ENCODE results near the gene SPINK13.
"Not testable (repeated sequence)": the region's sequence is repeated elsewhere in the genome, so short reads cannot be mapped to it uniquely, and the experiment has no call there.

Gene SPINK13

GRCh38 chr5:148261221-148261620 lies 7.4 kb upstream of the SPINK13 start:
- Histone ChIP-seq H3K36me3 (ENCODE audit: control insufficient read depth, insufficient read depth, low read length, severe bottlenecking) (no peaks in the 10 kb centered on the region), H3K27me3 (replicated peaks; ENCODE audit: control insufficient read depth, insufficient read depth, low read length) (no peaks in the 10 kb centered on the region), H3K9ac (ENCODE audit: low read length) (no peak overlapping the region), H3K4me1 (ENCODE audit: control insufficient read depth, insufficient read depth, low read length) (no peaks in the 10 kb centered on the region), H3K9me3 (ENCODE audit: control insufficient read depth, low read length) (peaks cover 21% of the 10 kb centered on the region), H3K4me3 (ENCODE audit: low read length) (no peak overlapping the region)
- no peak for DNase-seq (ENCODE audit: low read depth)

- no peaks in the 10 kb centered on the region for H3K27me3 ChIP-seq (replicated peaks; ENCODE audit: control insufficient read depth, insufficient read depth, low read length)
- peaks cover 8% of the 10 kb centered on the region for H3K4me1 ChIP-seq (ENCODE audit: control insufficient read depth, insufficient read depth, low read length)
- peaks cover 4% of the 10 kb centered on the region for H3K9me3 ChIP-seq (ENCODE audit: control insufficient read depth, low read length)
- H3K36me3 ChIP-seq (ENCODE audit: control insufficient read depth, insufficient read depth, low read length, severe bottlenecking) = no peaks in the 10 kb centered on the region
- no peak for DNase-seq (ENCODE audit: low read depth)
- no peak overlapping the region for H3K9ac ChIP-seq (ENCODE audit: low read length)
- no peak overlapping the region for H3K4me3 ChIP-seq (ENCODE audit: low read length)
These were observed 632 bp upstream of the SPINK13 start for GRCh38 chr5:148267962-148268361.

- not testable (repeated sequence) for H3K9me3 ChIP-seq (ENCODE audit: control insufficient read depth, low read length); H3K27me3 ChIP-seq (replicated peaks; ENCODE audit: control insufficient read depth, insufficient read depth, low read length); H3K9ac ChIP-seq (ENCODE audit: low read length); H3K4me1 ChIP-seq (ENCODE audit: control insufficient read depth, insufficient read depth, low read length); H3K4me3 ChIP-seq (ENCODE audit: low read length); DNase-seq (ENCODE audit: low read depth); H3K36me3 ChIP-seq (ENCODE audit: control insufficient read depth, insufficient read depth, low read length, severe bottlenecking)
These were observed 6.5 kb downstream of the SPINK13 start for GRCh38 chr5:148275129-148275528.

- H3K9me3 ChIP-seq (ENCODE audit: control insufficient read depth, low read length); H3K4me3 ChIP-seq (ENCODE audit: low read length); H3K9ac ChIP-seq (ENCODE audit: low read length); H3K27me3 ChIP-seq (replicated peaks; ENCODE audit: control insufficient read depth, insufficient read depth, low read length); H3K4me1 ChIP-seq (ENCODE audit: control insufficient read depth, insufficient read depth, low read length); DNase-seq (ENCODE audit: low read depth); H3K36me3 ChIP-seq (ENCODE audit: control insufficient read depth, insufficient read depth, low read length, severe bottlenecking): not testable (repeated sequence)
These were observed 12.3 kb downstream of the SPINK13 start for GRCh38 chr5:148280893-148281292.

- not testable (repeated sequence) for H3K27me3 ChIP-seq (replicated peaks; ENCODE audit: control insufficient read depth, insufficient read depth, low read length); H3K9me3 ChIP-seq (ENCODE audit: control insufficient read depth, low read length); H3K4me1 ChIP-seq (ENCODE audit: control insufficient read depth, insufficient read depth, low read length); H3K9ac ChIP-seq (ENCODE audit: low read length); H3K36me3 ChIP-seq (ENCODE audit: control insufficient read depth, insufficient read depth, low read length, severe bottlenecking); H3K4me3 ChIP-seq (ENCODE audit: low read length); DNase-seq (ENCODE audit: low read depth)
These were observed 12.7 kb downstream of the SPINK13 start for GRCh38 chr5:148281336-148281735.

- no peak overlapping the region for H3K9ac ChIP-seq (ENCODE audit: low read length)
- DNase-seq (ENCODE audit: low read depth) = peak; percentile 48
- H3K27me3 ChIP-seq (replicated peaks; ENCODE audit: control insufficient read depth, insufficient read depth, low read length) = no peaks in the 10 kb centered on the region
- H3K4me1 ChIP-seq (ENCODE audit: control insufficient read depth, insufficient read depth, low read length) = no peaks in the 10 kb centered on the region
- no peaks in the 10 kb centered on the region for H3K9me3 ChIP-seq (ENCODE audit: control insufficient read depth, low read length)
- no peak overlapping the region for H3K4me3 ChIP-seq (ENCODE audit: low read length)
- H3K36me3 ChIP-seq (ENCODE audit: control insufficient read depth, insufficient read depth, low read length, severe bottlenecking) = no peaks in the 10 kb centered on the region
These were observed 21.9 kb downstream of the SPINK13 start for GRCh38 chr5:148290271-148291195.

- Histone ChIP-seq H3K4me1 (ENCODE audit: control insufficient read depth, insufficient read depth, low read length) (no peaks in the 10 kb centered on the region), H3K27me3 (replicated peaks; ENCODE audit: control insufficient read depth, insufficient read depth, low read length) (no peaks in the 10 kb centered on the region), H3K9me3 (ENCODE audit: control insufficient read depth, low read length) (no peaks in the 10 kb centered on the region), H3K4me3 (ENCODE audit: low read length) (no peak overlapping the region), H3K9ac (ENCODE audit: low read length) (no peak overlapping the region), H3K36me3 (ENCODE audit: control insufficient read depth, insufficient read depth, low read length, severe bottlenecking) (no peaks in the 10 kb centered on the region)
- DNase-seq (ENCODE audit: low read depth) = no peak
These were observed 29.1 kb downstream of the SPINK13 start for GRCh38 chr5:148297731-148298130.

- DNase-seq (ENCODE audit: low read depth) = no peak
- H3K4me1 ChIP-seq (ENCODE audit: control insufficient read depth, insufficient read depth, low read length) = no peaks in the 10 kb centered on the region
- H3K4me3 ChIP-seq (ENCODE audit: low read length) = no peak overlapping the region
- no peaks in the 10 kb centered on the region for H3K27me3 ChIP-seq (replicated peaks; ENCODE audit: control insufficient read depth, insufficient read depth, low read length)
- peaks cover 5% of the 10 kb centered on the region for H3K9me3 ChIP-seq (ENCODE audit: control insufficient read depth, low read length)
- H3K36me3 ChIP-seq (ENCODE audit: control insufficient read depth, insufficient read depth, low read length, severe bottlenecking) = no peaks in the 10 kb centered on the region
- no peak overlapping the region for H3K9ac ChIP-seq (ENCODE audit: low read length)
These were observed 37.9 kb downstream of the SPINK13 start for GRCh38 chr5:148306446-148306845.

- Histone ChIP-seq H3K4me3 (ENCODE audit: low read length) (no peak overlapping the region), H3K27me3 (replicated peaks; ENCODE audit: control insufficient read depth, insufficient read depth, low read length) (no peaks in the 10 kb centered on the region), H3K9ac (ENCODE audit: low read length) (no peak overlapping the region), H3K9me3 (ENCODE audit: control insufficient read depth, low read length) (peaks cover 5% of the 10 kb centered on the region), H3K36me3 (ENCODE audit: control insufficient read depth, insufficient read depth, low read length, severe bottlenecking) (no peaks in the 10 kb centered on the region), H3K4me1 (ENCODE audit: control insufficient read depth, insufficient read depth, low read length) (no peaks in the 10 kb centered on the region)
- no peak for DNase-seq (ENCODE audit: low read depth)
These were observed 40.4 kb downstream of the SPINK13 start for GRCh38 chr5:148309019-148309418.

GRCh38 chr5:148309746-148310145 lies 41.2 kb downstream of the SPINK13 start:
- H3K27me3 ChIP-seq (replicated peaks; ENCODE audit: control insufficient read depth, insufficient read depth, low read length) = no peaks in the 10 kb centered on the region
- no peaks in the 10 kb centered on the region for H3K36me3 ChIP-seq (ENCODE audit: control insufficient read depth, insufficient read depth, low read length, severe bottlenecking)
- DNase-seq (ENCODE audit: low read depth) = no peak
- no peak overlapping the region for H3K4me3 ChIP-seq (ENCODE audit: low read length)
- no peak overlapping the region for H3K9ac ChIP-seq (ENCODE audit: low read length)
- peaks cover 5% of the 10 kb centered on the region for H3K9me3 ChIP-seq (ENCODE audit: control insufficient read depth, low read length)
- no peaks in the 10 kb centered on the region for H3K4me1 ChIP-seq (ENCODE audit: control insufficient read depth, insufficient read depth, low read length)

- Histone ChIP-seq H3K27me3 (replicated peaks; ENCODE audit: control insufficient read depth, insufficient read depth, low read length) (no peaks in the 10 kb centered on the region), H3K4me1 (ENCODE audit: control insufficient read depth, insufficient read depth, low read length) (no peaks in the 10 kb centered on the region), H3K36me3 (ENCODE audit: control insufficient read depth, insufficient read depth, low read length, severe bottlenecking) (no peaks in the 10 kb centered on the region), H3K9ac (ENCODE audit: low read length) (no peak overlapping the region), H3K9me3 (ENCODE audit: control insufficient read depth, low read length) (peaks cover 5% of the 10 kb centered on the region), H3K4me3 (ENCODE audit: low read length) (no peak overlapping the region)
- no peak for DNase-seq (ENCODE audit: low read depth)
These were observed 42.9 kb downstream of the SPINK13 start for GRCh38 chr5:148311484-148311883.

GRCh38 chr5:148312153-148312552 lies 43.6 kb downstream of the SPINK13 start, which contains the start of gene SPINK7:
SPINK7 (plus strand) TSS chr5:148312423; CDS start chr5:148312484, 61 bp downstream.
- Histone ChIP-seq H3K9ac (ENCODE audit: low read length) (no peak within 1 kb of the TSS), H3K4me1 (ENCODE audit: control insufficient read depth, insufficient read depth, low read length) (no peaks in the 10 kb centered on the region), H3K4me3 (ENCODE audit: low read length) (no peak within 1 kb of the TSS), H3K9me3 (ENCODE audit: control insufficient read depth, low read length) (peaks cover 5% of the 10 kb centered on the region), H3K27me3 (replicated peaks; ENCODE audit: control insufficient read depth, insufficient read depth, low read length) (no peaks in the 10 kb centered on the region), H3K36me3 (ENCODE audit: control insufficient read depth, insufficient read depth, low read length, severe bottlenecking) (no peaks in the 10 kb centered on the region)
- DNase-seq (ENCODE audit: low read depth) = no peak
